ENCODE measurements around the gene VWA3B. TPM values are rescaled to one million over a fixed set of nuclear protein-coding genes. Genes with fewer than 3 reads are reported as not detected.

Gene VWA3B
- total RNA-seq, 1 experiment from 2014 or later = not detected

- H3K79me1 ChIP-seq (ENCODE audit: insufficient read depth, low read depth, low read length, poor library complexity, severe bottlenecking) = no peaks in the 10 kb centered on the region
Measured at GRCh38 chr2:98091738-98092137, 4.8 kb downstream of the VWA3B start.

More at GRCh38 chr2:98091738-98092137, 4.8 kb downstream of the VWA3B start:
- peaks cover 42% of the 10 kb centered on the region for H3K27me3 Mint-ChIP-seq (ENCODE audit: low read depth)
- H3K9me3 Mint-ChIP-seq = peaks cover 11 to 14% of the 10 kb centered on the region in 2 experiments
- no peak overlapping the region for H3K4me3 Mint-ChIP-seq
- Histone ChIP-seq H4K20me1 (ENCODE audit: control insufficient read depth, insufficient read depth, insufficient read length) (no peaks in the 10 kb centered on the region), H3K56ac (ENCODE audit: insufficient read length, low read depth, low read length) (no peak overlapping the region), H2AK5ac (ENCODE audit: insufficient read length, low read length) (no peak overlapping the region), H3K14ac (ENCODE audit: insufficient read depth, low read length) (no peak overlapping the region), H3K4me2 (ENCODE audit: insufficient read depth, insufficient read length, low read length) (no peak overlapping the region), H2BK12ac (ENCODE audit: insufficient read length, low read depth, low read length) (no peak overlapping the region), H2BK20ac (ENCODE audit: low read depth, low read length, poor library complexity, severe bottlenecking) (no peak overlapping the region), H2BK5ac (ENCODE audit: insufficient read length, low read length) (no peak overlapping the region), H2BK15ac (ENCODE audit: low read depth, low read length) (no peak overlapping the region), H3K23ac (ENCODE audit: insufficient read length, low read depth, low read length) (no peak overlapping the region), H4K91ac (ENCODE audit: insufficient read length, low read depth, low read length) (no peak overlapping the region), H3K4ac (ENCODE audit: low read depth, low read length) (no peak overlapping the region), H4K5ac (ENCODE audit: insufficient read length, low read depth, low read length) (no peak overlapping the region), H2BK120ac (ENCODE audit: low read depth, low read length, poor library complexity, severe bottlenecking) (no peak overlapping the region), H3K9ac (ENCODE audit: extremely low read depth, insufficient read length, low read length) (no peak overlapping the region), H3K18ac (ENCODE audit: insufficient read length, low read depth, low read length) (no peak overlapping the region), H3K9me3 (ENCODE audit: control insufficient read depth, low read depth, low read length) (no peaks in the 10 kb centered on the region), H3T11ph (ENCODE audit: low read length) (no peak overlapping the region), H4K8ac (replicated peaks; ENCODE audit: insufficient read length, low read depth, low read length) (no peak overlapping the region), H3K27me3 (ENCODE audit: insufficient read depth, low read length) (peaks cover 4% of the 10 kb centered on the region; the same call in 1 of the 2 replicates), H3K79me2 (ENCODE audit: insufficient read depth, low read length) (no peaks in the 10 kb centered on the region), H3K4me1 (ENCODE audit: insufficient read depth, low read length) (no peaks in the 10 kb centered on the region), H3K27ac (ENCODE audit: insufficient read length, low read depth, low read length) (no peak overlapping the region), H3K23me2 (ENCODE audit: insufficient read length, low read depth, low read length, poor library complexity, severe bottlenecking) (peaks cover 4% of the 10 kb centered on the region), H2AFZ (ENCODE audit: low read length) (no peak overlapping the region)
- H3K4me1 Mint-ChIP-seq = peaks cover 7% of the 10 kb centered on the region in 2 experiments; a peak in 3 of 4 replicates
- no CpG with 5 or more reads among the region's 1 CpG for WGBS (ENCODE audit: extremely low coverage, insufficient read length, low lambda C conversion rate)
- no peak overlapping the region for H3K27ac Mint-ChIP-seq
- H3K36me3 Mint-ChIP-seq (ENCODE audit: insufficient read depth in 1 of 3, low read depth in 3 of 3) = peaks cover 0 to 9% (median 0%) of the 10 kb centered on the region in 3 experiments; a peak in 2 of 7 replicates
- TF ChIP-seq CTCF (conservative IDR thresholded peaks at IDR 0.05) = no peak
- DNase-seq = no peak
